Activated gamma-delta T cell (primary cell): Measurements from ENCODE around the gene PPP4R1.

ENCODE experiments used
- DNase-seq: peaks from one replicate; lab custom pipeline; 2025; lab: John Stamatoyannopoulos, UW

The PPP4R1 gene

GRCh38 chr18:9506046-9506792, 108.1 kb downstream of the PPP4R1 start:
- DNase-seq, result no peak
